ENCODE measurements around the gene STAT3.

The STAT3 gene

DNA sequence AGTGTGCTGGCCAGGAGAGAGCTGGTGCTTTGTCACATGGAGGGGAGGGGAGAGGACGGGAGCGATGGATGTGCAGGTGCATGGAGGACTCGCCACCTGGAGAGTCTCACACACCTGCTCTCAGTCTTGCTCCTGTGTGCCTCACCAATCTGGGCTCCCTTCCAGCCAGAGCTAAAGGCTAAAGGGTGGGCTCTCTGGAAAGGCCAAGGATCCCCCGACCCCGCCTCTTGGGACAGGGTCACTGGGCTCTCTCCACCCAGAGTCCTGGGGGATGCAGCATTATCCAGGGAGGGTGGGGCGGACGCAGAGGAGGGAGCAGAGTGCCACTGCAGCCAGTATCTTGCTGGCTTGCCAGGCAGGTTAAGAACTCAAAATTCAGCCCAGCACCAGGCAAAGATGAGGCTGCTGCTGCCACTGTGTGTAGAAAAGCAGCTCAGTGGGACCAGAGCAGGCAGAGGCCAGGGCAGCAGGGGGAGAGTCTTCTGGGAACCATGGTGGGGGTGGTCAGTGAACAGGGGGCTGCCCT lies 106.6 kb downstream of the STAT3 start:
- no peak overlapping the region for H3K4me3 ChIP-seq (ENCODE audit: low read depth, low read length)
- no peak for TF ChIP-seq MYC (IDR thresholded peaks at IDR 0.05; ENCODE audit: low read depth, low read length)
- TF ChIP-seq, protein P1, sequence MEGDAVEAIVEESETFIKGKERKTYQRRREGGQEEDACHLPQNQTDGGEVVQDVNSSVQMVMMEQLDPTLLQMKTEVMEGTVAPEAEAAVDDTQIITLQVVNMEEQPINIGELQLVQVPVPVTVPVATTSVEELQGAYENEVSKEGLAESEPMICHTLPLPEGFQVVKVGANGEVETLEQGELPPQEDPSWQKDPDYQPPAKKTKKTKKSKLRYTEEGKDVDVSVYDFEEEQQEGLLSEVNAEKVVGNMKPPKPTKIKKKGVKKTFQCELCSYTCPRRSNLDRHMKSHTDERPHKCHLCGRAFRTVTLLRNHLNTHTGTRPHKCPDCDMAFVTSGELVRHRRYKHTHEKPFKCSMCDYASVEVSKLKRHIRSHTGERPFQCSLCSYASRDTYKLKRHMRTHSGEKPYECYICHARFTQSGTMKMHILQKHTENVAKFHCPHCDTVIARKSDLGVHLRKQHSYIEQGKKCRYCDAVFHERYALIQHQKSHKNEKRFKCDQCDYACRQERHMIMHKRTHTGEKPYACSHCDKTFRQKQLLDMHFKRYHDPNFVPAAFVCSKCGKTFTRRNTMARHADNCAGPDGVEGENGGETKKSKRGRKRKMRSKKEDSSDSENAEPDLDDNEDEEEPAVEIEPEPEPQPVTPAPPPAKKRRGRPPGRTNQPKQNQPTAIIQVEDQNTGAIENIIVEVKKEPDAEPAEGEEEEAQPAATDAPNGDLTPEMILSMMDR (IDR thresholded peaks at IDR 0.05; ENCODE audit: low read depth, low read length): no peak
- TF ChIP-seq, protein P2, sequence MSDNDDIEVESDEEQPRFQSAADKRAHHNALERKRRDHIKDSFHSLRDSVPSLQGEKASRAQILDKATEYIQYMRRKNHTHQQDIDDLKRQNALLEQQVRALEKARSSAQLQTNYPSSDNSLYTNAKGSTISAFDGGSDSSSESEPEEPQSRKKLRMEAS (IDR thresholded peaks at IDR 0.05; ENCODE audit: low read depth, low read length): no peak
- no peak for TF ChIP-seq POLR2A (IDR thresholded peaks at IDR 0.05; ENCODE audit: extremely low read depth, insufficient read length)
- no peak for DNase-seq (ENCODE audit: low read depth)

DNA sequence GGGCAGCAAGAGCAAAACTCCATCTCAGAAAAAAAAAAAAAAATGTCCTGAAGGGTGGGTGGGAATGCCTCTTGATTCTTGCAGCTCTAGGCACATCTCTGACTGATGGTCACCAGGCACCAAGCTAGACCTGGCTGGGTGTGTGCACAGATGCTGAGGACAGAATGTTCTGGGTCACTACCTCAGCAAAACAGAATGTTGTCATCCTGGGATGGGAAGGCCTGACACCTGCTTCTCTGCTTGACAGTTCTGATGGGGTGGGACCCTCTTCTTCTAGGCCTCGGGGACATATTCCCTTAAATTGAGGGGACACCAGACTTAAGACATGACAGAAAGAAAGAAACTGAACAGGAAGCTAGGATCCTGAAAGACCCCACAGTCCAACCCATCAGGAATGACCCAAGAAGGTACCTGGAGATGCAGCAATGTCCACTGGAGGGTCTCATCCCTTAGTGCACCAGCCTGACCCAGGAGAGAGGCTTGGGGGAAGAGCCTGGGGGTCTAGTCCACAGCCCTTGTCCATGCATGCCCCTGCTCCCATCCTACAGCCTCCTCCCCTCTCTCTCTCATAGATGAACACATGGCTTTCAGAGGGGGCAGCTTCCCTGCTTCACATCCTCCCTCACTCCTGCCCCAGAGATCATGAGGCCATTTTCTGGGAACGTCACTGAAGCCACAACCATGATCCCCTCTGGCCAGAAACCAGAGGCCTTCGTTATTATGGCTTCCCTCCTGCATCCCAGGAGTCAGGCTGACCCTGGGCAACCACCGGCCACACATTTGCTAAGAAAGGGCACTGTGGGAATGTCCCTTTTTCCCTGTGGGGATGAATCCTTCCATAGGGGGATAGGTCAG lies 108.2 kb downstream of the STAT3 start:
- TF ChIP-seq, protein P1 (IDR thresholded peaks at IDR 0.05; ENCODE audit: low read depth, low read length): no peak
- TF ChIP-seq POLR2A (IDR thresholded peaks at IDR 0.05; ENCODE audit: extremely low read depth, insufficient read length): no peak
- TF ChIP-seq, protein P2 (IDR thresholded peaks at IDR 0.05; ENCODE audit: low read depth, low read length): no peak
- TF ChIP-seq MYC (IDR thresholded peaks at IDR 0.05; ENCODE audit: low read depth, low read length): no peak
- DNase-seq (ENCODE audit: low read depth): no peak
- no peak overlapping the region for H3K4me3 ChIP-seq (ENCODE audit: low read depth, low read length)

DNA sequence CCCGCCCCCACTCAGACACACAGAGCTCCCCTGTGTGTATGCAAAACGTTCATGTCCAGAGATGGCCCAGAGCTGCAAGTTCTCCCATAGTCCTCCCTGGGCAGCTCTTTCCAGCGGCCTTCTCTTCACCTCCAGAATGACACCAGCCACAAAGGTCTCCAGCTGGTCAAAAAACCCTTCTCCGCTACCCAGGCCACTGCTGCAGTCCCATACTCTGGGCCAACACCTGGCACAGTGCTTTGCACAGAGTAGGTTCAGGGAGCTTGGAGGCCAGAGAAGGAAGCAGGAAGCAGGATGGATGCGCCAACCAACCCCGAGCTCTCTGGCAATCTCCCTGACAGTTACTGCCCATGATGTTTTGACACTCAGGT lies 110.9 kb downstream of the STAT3 start:
- TF ChIP-seq, protein P1 (IDR thresholded peaks at IDR 0.05; ENCODE audit: low read depth, low read length): no peak
- no peak for TF ChIP-seq POLR2A (IDR thresholded peaks at IDR 0.05; ENCODE audit: extremely low read depth, insufficient read length)
- DNase-seq (ENCODE audit: low read depth): no peak
- no peak overlapping the region for H3K4me3 ChIP-seq (ENCODE audit: low read depth, low read length)

DNA sequence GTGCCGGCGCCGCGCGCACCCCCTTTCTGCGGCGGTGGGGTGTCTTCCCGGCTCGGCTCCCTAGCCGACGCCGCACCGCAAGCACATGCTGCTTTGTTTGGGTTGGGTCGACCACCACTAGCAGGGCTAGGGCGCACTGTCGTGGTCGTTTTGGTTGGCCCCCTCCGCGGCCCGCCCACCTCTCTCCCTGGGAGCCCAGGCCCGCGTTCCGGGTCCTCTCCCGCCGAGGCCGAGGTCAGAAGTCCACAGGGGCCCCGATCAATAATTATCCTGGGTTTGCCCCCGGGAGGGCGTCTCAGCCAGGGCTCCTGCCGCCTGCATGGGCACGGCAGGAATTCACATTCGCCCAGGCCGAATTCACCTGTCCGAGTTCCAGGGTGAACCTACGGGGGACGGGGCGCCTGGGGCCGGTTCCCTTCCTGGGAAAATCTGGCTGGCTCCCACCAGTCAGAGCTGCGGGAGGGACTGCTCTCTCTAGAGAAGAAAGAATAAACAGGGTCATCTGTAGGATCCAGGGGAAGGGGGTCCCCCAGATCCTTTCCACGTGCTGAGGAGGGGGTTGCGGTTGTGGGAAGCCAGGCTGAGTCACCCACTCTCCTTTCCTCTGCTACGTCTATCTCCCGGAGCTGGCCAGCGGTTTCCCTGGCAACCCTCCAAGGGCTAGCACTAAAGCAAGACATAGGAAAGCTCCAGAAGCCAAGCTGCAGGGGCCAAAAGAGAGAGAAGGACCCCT lies 111.5 kb downstream of the STAT3 start:
- H3K4me3 ChIP-seq (ENCODE audit: low read depth, low read length): peak overlapping the region; percentile 49
- TF ChIP-seq, protein P2 (IDR thresholded peaks at IDR 0.05; ENCODE audit: low read depth, low read length): peak; percentile 89
- TF ChIP-seq MYC (IDR thresholded peaks at IDR 0.05; ENCODE audit: low read depth, low read length): peak; percentile 83
- TF ChIP-seq POLR2A (IDR thresholded peaks at IDR 0.05; ENCODE audit: extremely low read depth, insufficient read length): no peak
- peak; percentile 78 for DNase-seq (ENCODE audit: low read depth)

DNA sequence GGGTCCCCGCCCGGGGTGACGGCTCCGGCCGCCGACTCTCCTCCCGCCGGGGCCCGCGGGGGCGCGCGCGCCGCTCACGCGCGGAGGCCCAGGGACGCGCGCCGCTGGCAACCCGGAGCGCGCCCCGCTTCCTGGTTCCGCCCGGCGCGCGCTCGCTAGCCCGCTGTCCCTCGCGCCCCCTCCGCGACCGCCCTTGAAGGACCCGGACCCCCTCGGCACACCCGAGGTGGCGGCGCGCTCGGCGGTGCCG lies 112.0 kb downstream of the STAT3 start, which contains the start of gene STAT5B:
STAT5B (minus strand) TSS at position 33 of the 250 bp plus-strand sequence. CDS start 44,264 bp downstream, outside the sequence.
- DNase-seq (ENCODE audit: low read depth): peak; percentile 80

More for the DNA sequence above, 112.0 kb downstream of the STAT3 start, which contains the start of gene STAT5B:
- TF ChIP-seq, protein P1 (IDR thresholded peaks at IDR 0.05; ENCODE audit: low read depth, low read length): no peak
- TF ChIP-seq POLR2A (IDR thresholded peaks at IDR 0.05; ENCODE audit: extremely low read depth, insufficient read length): peak; percentile 67
- H3K4me3 ChIP-seq (ENCODE audit: low read depth, low read length): peak within 1 kb of the TSS; percentile 66
